ENCODE data around the gene IPO13. TPM values are rescaled to one million over a fixed set of nuclear protein-coding genes. Genes with fewer than 3 reads are reported as not detected.

Gene IPO13
- polyA plus RNA-seq, 1 of the 3 experiments (the other 2 are of a cell fraction) = 15.5 TPM

DNA sequence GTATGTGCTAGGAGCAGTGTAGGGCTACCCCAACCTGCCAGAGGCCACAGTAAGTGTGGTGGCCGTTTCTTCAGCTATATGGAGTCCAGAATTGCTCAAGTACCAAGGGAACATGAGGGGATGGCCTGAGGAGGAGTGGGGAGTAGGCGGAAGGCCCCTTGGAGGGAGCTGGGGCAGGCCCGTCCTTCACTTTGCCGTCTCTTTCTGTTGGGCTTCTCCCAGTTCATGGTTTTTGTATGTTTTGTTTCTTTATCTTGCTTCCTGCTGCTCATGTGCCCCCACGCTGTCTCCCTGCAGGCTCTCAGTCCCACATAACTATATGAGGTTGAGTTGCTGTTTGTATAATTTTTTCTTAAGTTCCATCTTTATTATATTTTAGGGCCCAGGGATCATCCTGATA lies 17.1 kb downstream of the IPO13 start (continued):
- no peak for TF ChIP-seq REST (IDR thresholded peaks at IDR 0.05; ENCODE audit: low read depth, low read length)
- TF ChIP-seq GATA2 (CRISPR knock-in tag; IDR thresholded peaks at IDR 0.05) = no peak
- no peak for TF ChIP-seq MAX (IDR thresholded peaks at IDR 0.05; ENCODE audit: low read depth)
- no peak for TF ChIP-seq USF1 (IDR thresholded peaks at IDR 0.05; ENCODE audit: borderline replicate concordance, low read depth)
- TF ChIP-seq FOXM1 (IDR thresholded peaks at IDR 0.05; ENCODE audit: low read depth) = no peak
- no peak for TF ChIP-seq CTCF (IDR thresholded peaks at IDR 0.05)

- H3K4me2 ChIP-seq = no peak overlapping the region
- peaks cover 0 to 39% of the 10 kb centered on the region in 2 experiments for H3K36me3 ChIP-seq (replicated peaks in 1 of 2; ENCODE audit: control insufficient read depth in 1 of 2, insufficient read depth in 2 of 2, low read length in 1 of 2)
- H3K27me3 ChIP-seq (ENCODE audit: insufficient read depth) = no peaks in the 10 kb centered on the region
- H3K9me3 ChIP-seq = no peaks in the 10 kb centered on the region
- no peak overlapping the region for H2AFZ ChIP-seq (ENCODE audit: low read depth)
- CTCF ChIA-PET = no interaction called here
- no peak overlapping the region for H3K4me3 ChIP-seq (ENCODE audit: low read depth in 2 of 2, low read length in 1 of 2)
- H4K20me1 ChIP-seq (ENCODE audit: insufficient read depth) = no peaks in the 10 kb centered on the region
- peaks cover 0 to 2% of the 10 kb centered on the region in 2 experiments; a peak in 1 of 4 replicates for H3K4me1 ChIP-seq (ENCODE audit: control insufficient read depth in 1 of 2, insufficient read depth in 2 of 2, low read depth in 1 of 2, low read length in 1 of 2)
- TF ChIP-seq TEAD4 (IDR thresholded peaks at IDR 0.05; ENCODE audit: borderline replicate concordance, insufficient read depth) = no peak
- TF ChIP-seq, protein P1, sequence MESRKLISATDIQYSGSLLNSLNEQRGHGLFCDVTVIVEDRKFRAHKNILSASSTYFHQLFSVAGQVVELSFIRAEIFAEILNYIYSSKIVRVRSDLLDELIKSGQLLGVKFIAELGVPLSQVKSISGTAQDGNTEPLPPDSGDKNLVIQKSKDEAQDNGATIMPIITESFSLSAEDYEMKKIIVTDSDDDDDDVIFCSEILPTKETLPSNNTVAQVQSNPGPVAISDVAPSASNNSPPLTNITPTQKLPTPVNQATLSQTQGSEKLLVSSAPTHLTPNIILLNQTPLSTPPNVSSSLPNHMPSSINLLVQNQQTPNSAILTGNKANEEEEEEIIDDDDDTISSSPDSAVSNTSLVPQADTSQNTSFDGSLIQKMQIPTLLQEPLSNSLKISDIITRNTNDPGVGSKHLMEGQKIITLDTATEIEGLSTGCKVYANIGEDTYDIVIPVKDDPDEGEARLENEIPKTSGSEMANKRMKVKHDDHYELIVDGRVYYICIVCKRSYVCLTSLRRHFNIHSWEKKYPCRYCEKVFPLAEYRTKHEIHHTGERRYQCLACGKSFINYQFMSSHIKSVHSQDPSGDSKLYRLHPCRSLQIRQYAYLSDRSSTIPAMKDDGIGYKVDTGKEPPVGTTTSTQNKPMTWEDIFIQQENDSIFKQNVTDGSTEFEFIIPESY (IDR thresholded peaks at IDR 0.05; ENCODE audit: borderline replicate concordance, low read depth) = no peak
- TF ChIP-seq RCOR1 (IDR thresholded peaks at IDR 0.05; ENCODE audit: low read length) = no peak
- no peak for TF ChIP-seq RFX5 (IDR thresholded peaks at IDR 0.05; ENCODE audit: low read length)
- no peak overlapping the region for H3K9ac ChIP-seq
- no peak for DNase-seq
- no peak overlapping the region for H3K27ac ChIP-seq (ENCODE audit: low read depth in 2 of 2, low read length in 1 of 2)
- peaks cover 4% of the 10 kb centered on the region for H3K79me2 ChIP-seq (ENCODE audit: insufficient read depth)
- POLR2A ChIA-PET = no interaction called here
- no peaks in the 10 kb centered on the region for H3K9me2 ChIP-seq
- 92% methylated on average over 2 of the region's 3 CpGs for WGBS (ENCODE audit: low lambda C conversion rate)
- peaks cover 9% of the 10 kb centered on the region for H3F3A ChIP-seq (replicated peaks; ENCODE audit: insufficient read depth)
Observed at GRCh38 chr1:43965316-43965715, 18.6 kb downstream of the IPO13 start.

Measured in SK-N-SH (cell line).